Endothelial cell of umbilical vein (primary cell): ENCODE data around the gene CEP164. TPM values are rescaled to one million over a fixed set of nuclear protein-coding genes. Genes with fewer than 3 reads are reported as not detected.

ENCODE experiments used
- BruUV-seq: library from RNA; stranded (reverse); fragments of 400-500 nt; replicated peaks from 2 replicates; lab custom pipeline; 2021; lab: Mats Ljungman, UMichigan
- CTCF ChIA-PET: fragments of 300-600, 350-600 bp; sonication (Branson Sonifier 250); formaldehyde crosslinking; loops from one replicate; lab custom pipeline; 2021; ENCODE audit warnings: antibody characterized with exemption, inconsistent platforms; lab: Charles Lee
- POLR2A ChIA-PET: fragments of 300-600, 350-600 bp; sonication (Branson Sonifier 250); formaldehyde crosslinking; loops from one replicate; lab custom pipeline; 2021; ENCODE audit warnings: antibody characterized with exemption, inconsistent platforms; lab: Charles Lee
- DNase-seq: peaks from one replicate; pipeline ENCODE4 v3.0.0-alpha.2; 2011; ENCODE audit warnings: low read depth, low spot score
- FAIRE-seq: peaks from 2 replicates; lab custom pipeline; 2011; peaks lifted over from hg19 to GRCh38; lab: Jason Lieb, UNC
- H2AFZ ChIP-seq: 2 replicates; pipeline ENCODE4 v1.6.0; 2012; ENCODE audit warnings: low read depth, low read length, control low read depth, inconsistent platforms
- H3K27ac ChIP-seq: 2 replicates; pipeline ENCODE4 v1.5.1; 2011; ENCODE audit warnings: low read depth, mild to moderate bottlenecking, control low read depth, low read length, moderate library complexity; ENCODE audit not compliant: insufficient read depth
- H3K27me3 ChIP-seq, 2 experiments: 2 replicates each; pipeline versions ENCODE4 v1.6.0 to v1.6.1; 2011; ENCODE audit warnings: low read length in 2 of 2, mixed read lengths in 1 of 2; ENCODE audit not compliant: control insufficient read depth in 2 of 2, insufficient read depth in 2 of 2
- H3K36me3 ChIP-seq, 2 experiments: 2 replicates in 1 of 2; 3 replicates in 1 of 2; pipeline ENCODE4 v1.5.1; 2011; ENCODE audit warnings: low read length in 2 of 2, mild to moderate bottlenecking in 1 of 2, moderate library complexity in 1 of 2; ENCODE audit not compliant: control insufficient read depth in 2 of 2, insufficient read depth in 2 of 2; ENCODE audit errors: extremely low read depth in 1 of 2
- H3K4me1 ChIP-seq: 3 replicates; pipeline ENCODE4 v1.5.1; 2011; ENCODE audit warnings: mild to moderate bottlenecking, low read length; ENCODE audit not compliant: control insufficient read depth, insufficient read depth; ENCODE audit errors: extremely low read depth
- H3K4me2 ChIP-seq: 2 replicates; pipeline ENCODE4 v1.6.1; 2011; ENCODE audit warnings: low read length, control low read depth, mixed read lengths; ENCODE audit not compliant: insufficient read depth
- H3K4me3 ChIP-seq, 3 experiments: fragments of 200-600 bp in 1 of 3; sonication (generic), shearing (Covaris generic) in 1 of 3; replicated peaks in 1 of 3; 2 replicates each; pipeline ENCODE4 v1.5.1; 2011 to 2016; ENCODE audit warnings: control low read depth in 3 of 3, low read length in 3 of 3, mild to moderate bottlenecking in 2 of 3, inconsistent platforms in 1 of 3, low read depth in 1 of 3, moderate library complexity in 1 of 3; ENCODE audit not compliant: insufficient read depth in 1 of 3
- H3K79me2 ChIP-seq: 2 replicates; pipeline ENCODE4 v1.6.0; 2012; ENCODE audit warnings: low read length, inconsistent platforms; ENCODE audit not compliant: control insufficient read depth, insufficient read depth
- H3K9ac ChIP-seq: replicated peaks from 2 replicates; pipeline ENCODE3; 2011; ENCODE audit warnings: low read length, control low read depth; ENCODE audit not compliant: insufficient read depth; ENCODE audit errors: extremely low read depth
- H3K9me1 ChIP-seq: replicated peaks from 3 replicates; pipeline ENCODE4 v1.6.0; 2011; ENCODE audit warnings: mild to moderate bottlenecking, low read length; ENCODE audit not compliant: control insufficient read depth, insufficient read depth; ENCODE audit errors: extremely low read depth
- H3K9me3 ChIP-seq: replicated peaks from 2 replicates; pipeline ENCODE4 v1.5.1; 2012; ENCODE audit warnings: low read length, inconsistent platforms; ENCODE audit not compliant: control insufficient read depth, insufficient read depth
- H4K20me1 ChIP-seq: replicated peaks from 2 replicates; pipeline ENCODE3; 2011; ENCODE audit warnings: mild to moderate bottlenecking, low read length; ENCODE audit not compliant: control insufficient read depth, insufficient read depth; ENCODE audit errors: extremely low read depth
- CTCF ChIP-seq, 2 donors: IDR thresholded peaks; 1 replicate in 1 of 2; 2 replicates in 1 of 2; pipeline ENCODE4 v1.5.1; 2011; ENCODE audit warnings: low read length in 2 of 2, mild to moderate bottlenecking in 2 of 2, moderate library complexity in 2 of 2, control low read depth in 1 of 2, inconsistent platforms in 1 of 2, low read depth in 1 of 2; ENCODE audit not compliant: insufficient read depth in 1 of 2; ENCODE audit errors: extremely low read depth in 1 of 2
- EZH2 ChIP-seq: IDR thresholded peaks from 2 replicates; pipeline ENCODE4 v1.6.1; 2012; ENCODE audit warnings: borderline replicate concordance, low read depth, mild to moderate bottlenecking, moderate library complexity, low read length, inconsistent platforms; ENCODE audit not compliant: severe bottlenecking
- FOS ChIP-seq: IDR thresholded peaks from 2 replicates; pipeline ENCODE4 v1.6.1; 2011; ENCODE audit warnings: mild to moderate bottlenecking, low read length, moderate library complexity, borderline replicate concordance; ENCODE audit not compliant: insufficient read depth
- GATA2 ChIP-seq: IDR thresholded peaks from 2 replicates; pipeline ENCODE4 v1.7.0; 2011; ENCODE audit warnings: low read depth, mild to moderate bottlenecking, moderate library complexity, mixed read lengths, low read length; ENCODE audit not compliant: insufficient read length, insufficient read depth
- JUN ChIP-seq: IDR thresholded peaks from 2 replicates; pipeline ENCODE4 v1.6.1; 2011; ENCODE audit warnings: borderline replicate concordance, low read depth; ENCODE audit not compliant: insufficient read length, insufficient read depth
- MAX ChIP-seq: IDR thresholded peaks from 2 replicates; pipeline ENCODE4 v1.6.1; 2011; ENCODE audit not compliant: insufficient read depth, insufficient read length
- MYC ChIP-seq: IDR thresholded peaks from one replicate; pipeline ENCODE4 v1.6.1; 2011; ENCODE audit warnings: mild to moderate bottlenecking, low read depth, low read length
- POLR2A ChIP-seq: IDR thresholded peaks from 2 replicates; pipeline ENCODE4 v1.6.1; 2012; ENCODE audit warnings: low read depth, mild to moderate bottlenecking, control low read depth, low read length
- POLR2AphosphoS5 ChIP-seq: IDR thresholded peaks from 2 replicates; pipeline ENCODE4 v1.6.1; 2012; ENCODE audit warnings: low read depth, mild to moderate bottlenecking, control low read depth, low read length, moderate library complexity; ENCODE audit not compliant: insufficient read depth
- dilution Hi-C: fragments of 300-500 bp; cut with MboI; formaldehyde crosslinking; loops from one replicate; pipeline ENCODE4 v1.15.0; 2019; ENCODE audit warnings: low sequenced_read_pairs; ENCODE audit not compliant: extremely low pct_ligation_motif_present
- intact Hi-C: fragments of 100-400 bp; cut with micrococcal nuclease; formaldehyde crosslinking; loops from one replicate; pipeline ENCODE4 v1.10.0; 2022
- polyA plus RNA-seq, 4 experiments: library from polyadenylated mRNA; depleted of rRNA in 3 of 4; stranded (reverse) in 3 of 4; unstranded in 1 of 4; fragments of >200 nt; gene quantifications; 2 replicates each; pipeline versions ENCODE4 v1.2.1 to v1.2.3, GENCODE V29; 2011 to 2012; ENCODE audit warnings: missing spikeins in 1 of 4
- total RNA-seq: library from RNA; stranded (reverse); gene quantifications from 2 replicates; pipeline ENCODE4 v1.2.3, GENCODE V29; 2021

The CEP164 gene
- total and polyA plus RNA-seq, 2 donors (not counting 3 experiments of a cell fraction or from before 2014, with no cell fraction given): 22.7 to 48.4 TPM

- CTCF ChIA-PET: no interaction called here
- Histone ChIP-seq H3K4me3 (no peak overlapping the region), H3K79me2 (no peaks in the 10 kb centered on the region), H3K36me3 (no peaks in the 10 kb centered on the region), H3K9ac (no peak overlapping the region), H3K9me1 (no peaks in the 10 kb centered on the region), H3K9me3 (no peaks in the 10 kb centered on the region), H3K27me3 (peaks cover 0 to 4% of the 10 kb centered on the region in 2 experiments), H3K4me1 (no peaks in the 10 kb centered on the region), H4K20me1 (no peaks in the 10 kb centered on the region), H3K4me2 (no peak overlapping the region), H3K27ac (no peak overlapping the region), H2AFZ (no peak overlapping the region)
- dilution Hi-C loops (no loop called here), intact Hi-C loops (no loop called here)
- BruUV-seq: no TSS peak
- TF ChIP-seq EZH2 (no peak), CTCF (IDR thresholded peaks at IDR 0.05; ENCODE audit: extremely low read depth in 1 of 2, insufficient read depth in 1 of 2, low read depth in 1 of 2, low read length in 2 of 2) (no peak), JUN (no peak), POLR2A (no peak), GATA2 (no peak), POLR2AphosphoS5 (no peak), MYC (no peak), FOS (no peak), MAX (no peak)
- DNase-seq (no peak), FAIRE-seq (no peak)
- POLR2A ChIA-PET: no interaction called here
Measured at GRCh38 chr11:117441146-117441975, 113.7 kb downstream of the CEP164 start.
